ENCODE data around the gene RNU6-8. TPM values are rescaled to one million over a fixed set of nuclear protein-coding genes. Genes with fewer than 3 reads are reported as not detected.
A peak's percentile ranks its signal among the peaks of the same experiment; 100 is the strongest.

Gene RNU6-8
- total RNA-seq, 1 experiment from 2014 or later = not detected

- Histone ChIP-seq H2BK15ac (ENCODE audit: low read depth, low read length) (no peak overlapping the region), H3T11ph (ENCODE audit: low read length) (no peak overlapping the region), H3K27ac (ENCODE audit: insufficient read length, low read depth, low read length) (no peak overlapping the region), H2BK20ac (ENCODE audit: low read depth, low read length, poor library complexity, severe bottlenecking) (no peak overlapping the region), H3K18ac (ENCODE audit: insufficient read length, low read depth, low read length) (no peak overlapping the region), H2BK12ac (ENCODE audit: insufficient read length, low read depth, low read length) (no peak overlapping the region), H2BK5ac (ENCODE audit: insufficient read length, low read length) (no peak overlapping the region), H4K20me1 (ENCODE audit: control insufficient read depth, insufficient read depth, insufficient read length) (no peaks in the 10 kb centered on the region), H2BK120ac (ENCODE audit: low read depth, low read length, poor library complexity, severe bottlenecking) (no peak overlapping the region), H3K27me3 (ENCODE audit: insufficient read depth, low read length) (no peaks in the 10 kb centered on the region), H3K23ac (ENCODE audit: insufficient read length, low read depth, low read length) (no peak overlapping the region), H4K91ac (ENCODE audit: insufficient read length, low read depth, low read length) (no peak overlapping the region), H3K9ac (ENCODE audit: extremely low read depth, insufficient read length, low read length) (no peak overlapping the region), H3K4ac (ENCODE audit: low read depth, low read length) (no peak overlapping the region), H4K5ac (ENCODE audit: insufficient read length, low read depth, low read length) (no peak overlapping the region), H3K9me3 (ENCODE audit: control insufficient read depth, low read depth, low read length) (no peaks in the 10 kb centered on the region), H3K4me2 (ENCODE audit: insufficient read depth, insufficient read length, low read length) (no peak overlapping the region), H3K79me2 (ENCODE audit: insufficient read depth, low read length) (no peaks in the 10 kb centered on the region), H3K79me1 (ENCODE audit: insufficient read depth, low read depth, low read length, poor library complexity, severe bottlenecking) (no peaks in the 10 kb centered on the region), H2AK5ac (ENCODE audit: insufficient read length, low read length) (no peak overlapping the region), H3K23me2 (ENCODE audit: insufficient read length, low read depth, low read length, poor library complexity, severe bottlenecking) (no peaks in the 10 kb centered on the region), H2AFZ (ENCODE audit: low read length) (peak overlapping the region; percentile 95), H3K56ac (ENCODE audit: insufficient read length, low read depth, low read length) (no peak overlapping the region), H3K4me1 (ENCODE audit: insufficient read depth, low read length) (no peaks in the 10 kb centered on the region), H3K14ac (ENCODE audit: insufficient read depth, low read length) (no peak overlapping the region), H4K8ac (replicated peaks; ENCODE audit: insufficient read length, low read depth, low read length) (no peak overlapping the region)
- H3K27me3 Mint-ChIP-seq (ENCODE audit: low read depth) = peaks cover 1% of the 10 kb centered on the region; the same call in 1 of the 2 replicates
- DNase-seq = peak; percentile 56
- H3K27ac Mint-ChIP-seq = no peak overlapping the region
- no peaks in the 10 kb centered on the region for H3K36me3 Mint-ChIP-seq (ENCODE audit: insufficient read depth in 1 of 3, low read depth in 3 of 3)
- TF ChIP-seq, protein P1, sequence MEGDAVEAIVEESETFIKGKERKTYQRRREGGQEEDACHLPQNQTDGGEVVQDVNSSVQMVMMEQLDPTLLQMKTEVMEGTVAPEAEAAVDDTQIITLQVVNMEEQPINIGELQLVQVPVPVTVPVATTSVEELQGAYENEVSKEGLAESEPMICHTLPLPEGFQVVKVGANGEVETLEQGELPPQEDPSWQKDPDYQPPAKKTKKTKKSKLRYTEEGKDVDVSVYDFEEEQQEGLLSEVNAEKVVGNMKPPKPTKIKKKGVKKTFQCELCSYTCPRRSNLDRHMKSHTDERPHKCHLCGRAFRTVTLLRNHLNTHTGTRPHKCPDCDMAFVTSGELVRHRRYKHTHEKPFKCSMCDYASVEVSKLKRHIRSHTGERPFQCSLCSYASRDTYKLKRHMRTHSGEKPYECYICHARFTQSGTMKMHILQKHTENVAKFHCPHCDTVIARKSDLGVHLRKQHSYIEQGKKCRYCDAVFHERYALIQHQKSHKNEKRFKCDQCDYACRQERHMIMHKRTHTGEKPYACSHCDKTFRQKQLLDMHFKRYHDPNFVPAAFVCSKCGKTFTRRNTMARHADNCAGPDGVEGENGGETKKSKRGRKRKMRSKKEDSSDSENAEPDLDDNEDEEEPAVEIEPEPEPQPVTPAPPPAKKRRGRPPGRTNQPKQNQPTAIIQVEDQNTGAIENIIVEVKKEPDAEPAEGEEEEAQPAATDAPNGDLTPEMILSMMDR (conservative IDR thresholded peaks at IDR 0.05) = peak; percentile 89
- H3K4me1 Mint-ChIP-seq = peaks cover 0 to 6% of the 10 kb centered on the region in 2 experiments; a peak in 2 of 4 replicates
- whole genome bisulfite sequencing (ENCODE audit: extremely low coverage, insufficient read length, low lambda C conversion rate) = no CpG with 5 or more reads among the region's 3 CpGs
- no peaks in the 10 kb centered on the region for H3K9me3 Mint-ChIP-seq
- no peak overlapping the region for H3K4me3 Mint-ChIP-seq
Observed at GRCh38 chr14:32252030-32252670, 49.1 kb upstream of the RNU6-8 start.

Measured in H9 (cell line).